Esophagus squamous epithelium (tissue), 5 donors: ENCODE results near the gene APP. TPM values are rescaled to one million over a fixed set of nuclear protein-coding genes. Genes with fewer than 3 reads are reported as not detected.

ENCODE experiments used
- DNase-seq: peaks from one replicate; lab custom pipeline; 2025; lab: John Stamatoyannopoulos, UW
- H3K27ac ChIP-seq, 4 donors: fragments of 200-600 bp; sonication (generic); one replicate each; pipeline ENCODE4 v1.5.1; 2016 to 2019; ENCODE audit warnings: mild to moderate bottlenecking in 1 of 4
- H3K27me3 ChIP-seq, 4 donors: fragments of 200-600 bp; sonication (generic); 1 replicate in 3 of 4; 2 replicates in 1 of 4; pipeline versions ENCODE4 v1.5.1 to v1.6.0; 2017 to 2021; ENCODE audit warnings: antibody characterized with exemption in 1 of 4
- H3K36me3 ChIP-seq, 3 donors: fragments of 200-600 bp; sonication (generic); one replicate each; pipeline ENCODE4 v1.5.1; 2016 to 2019
- H3K4me1 ChIP-seq, 3 donors: fragments of 200-600 bp; sonication (generic); one replicate each; pipeline ENCODE4 v1.5.1; 2017 to 2019
- H3K4me3 ChIP-seq, 4 donors: fragments of 200-600 bp; sonication (generic); 1 replicate in 3 of 4; 2 replicates in 1 of 4; pipeline ENCODE4 v1.5.1; 2016 to 2019; ENCODE audit warnings: mild to moderate bottlenecking in 2 of 4, moderate library complexity in 1 of 4
- H3K9me3 ChIP-seq, 3 donors: fragments of 200-600 bp; sonication (generic); one replicate each; pipeline ENCODE4 v1.5.1; 2016 to 2019
- POLR2A ChIP-seq, 4 donors: fragments of 450-650 bp; IDR thresholded peaks; one replicate each; pipeline ENCODE4 v1.6.1; 2017; ENCODE audit warnings: antibody characterized with exemption in 4 of 4, mild to moderate bottlenecking in 4 of 4, moderate library complexity in 3 of 4
- WGBS, 2 donors: methylation state at CpG; one replicate each; pipeline ENCODE4 v1.1.5; 2018; 5-methylcytosine and 5-hydroxymethylcytosine counted together
- intact Hi-C: fragments of 100-400 bp; cut with DNase I; formaldehyde crosslinking; loops from one replicate; pipeline ENCODE4 v1.15.0; 2022
- small RNA-seq, 4 donors: library from RNA; depleted of rRNA; stranded (forward); fragments of <200 nt; gene quantifications; one replicate each; pipeline ENCODE3, GENCODE V24; 2016
- total RNA-seq, 4 donors: library from RNA; depleted of rRNA; stranded (reverse); fragments of >200 nt; gene quantifications; one replicate each; pipeline ENCODE4 v1.1.0, GENCODE V29; 2016
- TF ChIP-seq, protein P1 (sequence below), 6 experiments: fragments of 450-650 bp in 4 of 6; fragments of 200-600 bp in 2 of 6; sonication (generic) in 2 of 6; IDR thresholded peaks; one replicate each; pipeline ENCODE4 v1.5.1; 2016 to 2019; ENCODE audit warnings: antibody characterized with exemption in 6 of 6, mild to moderate bottlenecking in 4 of 6, moderate library complexity in 4 of 6
- donor health status: DM: yes; HTN: yes; CAD: no.

APP gene
- total RNA-seq, 4 donors from 2014 or later: 58.2 to 277 (median 183) TPM

DNA sequence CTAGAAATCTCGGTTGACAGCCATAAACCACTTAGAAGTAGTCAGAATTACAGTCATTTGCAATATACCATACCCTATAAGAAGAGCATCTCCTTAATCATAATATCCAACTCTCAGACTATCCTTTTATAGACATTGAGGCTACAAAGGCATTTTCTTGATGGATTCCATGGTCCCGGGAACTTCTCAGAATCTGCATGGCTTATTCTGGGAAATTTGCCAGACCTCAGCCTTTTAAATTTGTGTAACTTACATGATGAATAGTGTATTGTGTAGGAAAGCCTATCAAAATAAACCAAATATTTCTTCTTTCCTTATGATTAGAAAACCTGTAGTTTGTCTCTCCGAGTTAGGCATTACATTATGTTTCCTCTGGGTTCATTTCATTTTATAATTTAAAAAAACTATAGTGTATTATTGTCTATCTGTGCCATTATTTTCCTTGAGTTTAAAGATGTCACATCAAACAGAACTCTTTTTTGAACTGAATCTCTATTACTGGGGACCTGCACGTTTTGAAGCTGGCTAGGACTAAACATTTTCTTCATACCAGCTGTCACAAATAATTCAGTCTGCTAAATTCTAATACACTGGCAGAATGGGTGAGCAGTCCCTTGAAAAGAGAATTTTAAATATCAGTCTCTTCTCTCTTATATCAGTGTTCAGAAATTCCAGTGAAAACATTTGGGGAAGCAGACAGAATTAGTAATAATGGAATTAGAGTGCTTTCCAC lies 332.9 kb downstream of the APP start:
- H3K27me3 ChIP-seq: no peaks in the 10 kb centered on the region
- no peak for DNase-seq
- intact Hi-C loops: no loop called here
- H3K9me3 ChIP-seq: peaks cover 0 to 12% (median 0%) of the 10 kb centered on the region in 3 donors
- no peaks in the 10 kb centered on the region for H3K36me3 ChIP-seq
- H3K4me3 ChIP-seq: no peak overlapping the region
- peaks cover 0 to 19% (median 18%) of the 10 kb centered on the region in 3 donors for H3K4me1 ChIP-seq
- no peak overlapping the region for H3K27ac ChIP-seq
- 19 to 26% methylated on average over 4 of the region's 4 CpGs for WGBS, 2 donors
- no peak for TF ChIP-seq POLR2A (IDR thresholded peaks at IDR 0.05)
- TF ChIP-seq, protein P1, sequence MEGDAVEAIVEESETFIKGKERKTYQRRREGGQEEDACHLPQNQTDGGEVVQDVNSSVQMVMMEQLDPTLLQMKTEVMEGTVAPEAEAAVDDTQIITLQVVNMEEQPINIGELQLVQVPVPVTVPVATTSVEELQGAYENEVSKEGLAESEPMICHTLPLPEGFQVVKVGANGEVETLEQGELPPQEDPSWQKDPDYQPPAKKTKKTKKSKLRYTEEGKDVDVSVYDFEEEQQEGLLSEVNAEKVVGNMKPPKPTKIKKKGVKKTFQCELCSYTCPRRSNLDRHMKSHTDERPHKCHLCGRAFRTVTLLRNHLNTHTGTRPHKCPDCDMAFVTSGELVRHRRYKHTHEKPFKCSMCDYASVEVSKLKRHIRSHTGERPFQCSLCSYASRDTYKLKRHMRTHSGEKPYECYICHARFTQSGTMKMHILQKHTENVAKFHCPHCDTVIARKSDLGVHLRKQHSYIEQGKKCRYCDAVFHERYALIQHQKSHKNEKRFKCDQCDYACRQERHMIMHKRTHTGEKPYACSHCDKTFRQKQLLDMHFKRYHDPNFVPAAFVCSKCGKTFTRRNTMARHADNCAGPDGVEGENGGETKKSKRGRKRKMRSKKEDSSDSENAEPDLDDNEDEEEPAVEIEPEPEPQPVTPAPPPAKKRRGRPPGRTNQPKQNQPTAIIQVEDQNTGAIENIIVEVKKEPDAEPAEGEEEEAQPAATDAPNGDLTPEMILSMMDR (IDR thresholded peaks at IDR 0.05): no peak

DNA sequence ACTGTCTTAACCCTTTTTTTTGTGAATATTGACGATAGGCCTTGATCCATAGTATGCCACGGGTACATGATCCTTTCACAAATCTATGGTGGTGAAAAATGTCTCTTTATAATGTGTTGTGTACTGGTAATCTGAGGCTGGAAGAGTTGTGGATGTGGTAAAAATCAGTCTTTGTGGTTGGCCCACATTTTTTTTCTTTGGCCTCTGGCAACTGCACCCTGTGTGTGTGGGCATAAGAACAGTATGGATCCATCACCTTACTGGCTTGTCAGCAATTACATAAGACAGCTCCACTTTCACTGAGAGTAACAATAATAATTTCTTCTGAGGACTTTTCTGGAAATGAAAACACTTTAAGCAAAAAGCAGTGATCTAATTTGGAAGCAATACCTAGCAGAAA lies 334.2 kb downstream of the APP start:
- Histone ChIP-seq H3K27me3 (no peaks in the 10 kb centered on the region), H3K36me3 (no peaks in the 10 kb centered on the region), H3K9me3 (peaks cover 0 to 12% (median 0%) of the 10 kb centered on the region in 3 donors), H3K27ac (no peak overlapping the region), H3K4me1 (peaks cover 0 to 19% (median 18%) of the 10 kb centered on the region in 3 donors), H3K4me3 (no peak overlapping the region)
- TF ChIP-seq, protein P1 (IDR thresholded peaks at IDR 0.05): no peak
- no peak for TF ChIP-seq POLR2A (IDR thresholded peaks at IDR 0.05)
- no peak for DNase-seq
- intact Hi-C loops: no loop called here
- 50 to 85% methylated on average over 2 of the region's 2 CpGs for whole genome bisulfite sequencing, 2 donors

DNA sequence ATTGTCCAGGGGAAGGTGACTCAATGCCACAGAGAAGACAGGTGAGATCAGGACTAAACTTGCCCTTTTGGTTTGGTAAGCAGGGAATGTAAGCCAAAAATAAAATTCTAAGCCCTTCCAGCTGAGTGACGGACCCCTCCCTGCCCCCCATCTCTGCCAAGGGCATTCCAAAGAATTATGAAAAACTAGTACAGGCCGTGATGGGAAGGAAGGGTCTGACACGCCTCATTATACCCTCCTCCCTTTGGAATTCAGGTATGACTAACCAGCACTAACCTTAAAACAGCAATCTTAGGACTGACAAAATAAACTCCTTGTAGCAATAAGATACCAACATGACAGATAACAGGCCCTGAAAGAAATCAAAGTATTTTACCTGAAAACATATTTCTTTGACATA lies 336.2 kb downstream of the APP start:
- H3K36me3 ChIP-seq: no peaks in the 10 kb centered on the region
- DNase-seq: no peak
- H3K4me3 ChIP-seq: no peak overlapping the region
- no peaks in the 10 kb centered on the region for H3K27me3 ChIP-seq
- H3K27ac ChIP-seq: peak overlapping the region in 1 of 4 donors; percentile 21
- H3K4me1 ChIP-seq: peaks cover 0 to 19% (median 18%) of the 10 kb centered on the region in 3 donors
- intact Hi-C loops: no loop called here
- WGBS, 2 donors: 46 to 57% methylated on average over 3 of the region's 3 CpGs
- TF ChIP-seq, protein P1 (IDR thresholded peaks at IDR 0.05): no peak
- TF ChIP-seq POLR2A (IDR thresholded peaks at IDR 0.05): no peak
- H3K9me3 ChIP-seq: peaks cover 0 to 12% (median 0%) of the 10 kb centered on the region in 3 donors

DNA sequence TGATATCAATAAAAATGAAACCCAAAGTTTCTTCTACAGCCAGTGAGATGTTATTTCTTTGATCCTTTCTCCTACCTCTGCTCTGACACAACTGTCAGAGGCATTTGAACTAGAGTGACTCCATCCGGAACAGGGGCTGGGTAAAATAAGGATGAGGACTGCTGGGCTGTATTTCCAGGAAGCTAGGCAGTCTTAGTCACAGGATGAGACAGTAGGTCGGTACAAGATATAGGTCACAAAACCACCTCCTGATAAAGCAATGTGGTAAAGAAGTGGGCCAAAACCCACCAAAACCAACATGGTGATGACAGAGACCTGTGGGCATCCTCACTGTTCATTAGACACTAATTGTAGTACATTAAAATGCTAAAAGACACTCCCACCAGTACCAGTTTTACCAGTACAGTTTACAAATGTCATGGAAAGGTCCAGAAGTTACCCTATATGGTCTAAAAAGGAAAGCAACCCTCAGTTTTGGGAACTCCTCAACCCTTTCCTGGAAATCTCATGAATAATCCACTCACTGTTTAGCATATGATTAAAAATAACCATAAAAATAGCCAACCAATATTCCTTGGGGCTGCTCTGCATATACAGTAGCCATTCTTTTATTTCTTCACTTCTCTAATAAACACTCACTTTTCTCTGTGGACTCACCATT lies 339.1 kb downstream of the APP start:
- H3K4me1 ChIP-seq: peaks cover 0 to 13% (median 12%) of the 10 kb centered on the region in 3 donors
- TF ChIP-seq, protein P1 (IDR thresholded peaks at IDR 0.05): no peak
- TF ChIP-seq POLR2A (IDR thresholded peaks at IDR 0.05): no peak
- DNase-seq: no peak
- H3K36me3 ChIP-seq: no peaks in the 10 kb centered on the region
- H3K27ac ChIP-seq: no peak overlapping the region
- 39 to 46% methylated on average over 2 of the region's 2 CpGs for WGBS, 2 donors
- no peaks in the 10 kb centered on the region for H3K27me3 ChIP-seq
- H3K4me3 ChIP-seq: no peak overlapping the region
- intact Hi-C loops: no loop called here
- peaks cover 0 to 12% (median 0%) of the 10 kb centered on the region in 3 donors for H3K9me3 ChIP-seq

Small RNA genes within 50 kb of the gene (small RNA-seq; reads per million reads assigned to genes)
- gene RNU6-123P (0 to 0.07 (median 0) reads per million in 4 donors), gene RNU6-926P (0 reads per million in 4 donors)
